Measurements from ENCODE around the gene L3MBTL1.
"Not testable (repeated sequence)": the region's sequence is repeated elsewhere in the genome, so short reads cannot be mapped to it uniquely, and the experiment has no call there.

The L3MBTL1 gene

DNA sequence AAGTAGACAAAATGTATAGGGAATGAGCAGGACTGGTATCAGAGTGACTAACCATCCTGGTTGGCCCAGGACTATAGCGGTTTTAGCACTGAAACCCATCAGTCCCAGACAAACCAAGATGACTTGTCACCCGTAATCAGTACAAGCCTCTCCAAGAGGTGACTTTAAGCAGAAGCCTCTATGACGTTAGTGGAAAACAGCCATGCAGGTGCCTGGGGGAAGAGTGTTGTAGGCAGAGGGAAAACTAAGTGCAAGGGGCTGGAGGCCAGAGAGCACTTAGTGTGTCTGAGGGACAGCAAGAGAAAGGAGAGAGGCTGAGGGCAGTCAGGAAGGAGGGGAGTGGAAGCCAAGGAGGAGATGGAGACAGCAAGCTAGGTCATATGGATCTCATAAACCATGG lies 53.5 kb downstream of the L3MBTL1 start:
- DNase-seq: no peak

DNA sequence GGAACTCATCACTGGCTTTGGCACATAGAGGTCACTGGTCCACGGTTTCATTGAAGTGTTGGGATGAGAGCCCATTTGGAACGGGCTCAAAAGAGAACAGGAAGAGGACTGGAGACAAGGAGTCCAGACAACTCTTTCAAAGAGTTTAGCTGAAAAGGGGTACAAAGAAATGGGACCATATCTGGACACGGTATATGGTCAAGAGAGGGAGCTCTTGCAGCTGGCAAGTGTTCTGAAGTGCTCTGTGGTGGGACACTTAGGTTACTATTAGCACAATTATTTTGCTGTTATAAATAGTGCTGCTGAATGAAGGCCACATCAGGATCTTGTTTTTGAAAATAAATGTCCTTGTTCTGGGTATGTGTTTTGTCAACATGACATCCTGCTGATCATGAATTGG lies 55.9 kb downstream of the L3MBTL1 start:
- no peak for DNase-seq

GRCh38 chr20:43563991-43564390 lies 56.5 kb downstream of the L3MBTL1 start:
- DNase-seq: no peak

- no peak for DNase-seq
These were observed 57.0 kb downstream of the L3MBTL1 start for GRCh38 chr20:43564455-43564854.

- no peak for DNase-seq
These were observed 57.7 kb downstream of the L3MBTL1 start for GRCh38 chr20:43564993-43565757.

- no peak for DNase-seq
These were observed 58.2 kb downstream of the L3MBTL1 start for GRCh38 chr20:43565758-43566104.

DNA sequence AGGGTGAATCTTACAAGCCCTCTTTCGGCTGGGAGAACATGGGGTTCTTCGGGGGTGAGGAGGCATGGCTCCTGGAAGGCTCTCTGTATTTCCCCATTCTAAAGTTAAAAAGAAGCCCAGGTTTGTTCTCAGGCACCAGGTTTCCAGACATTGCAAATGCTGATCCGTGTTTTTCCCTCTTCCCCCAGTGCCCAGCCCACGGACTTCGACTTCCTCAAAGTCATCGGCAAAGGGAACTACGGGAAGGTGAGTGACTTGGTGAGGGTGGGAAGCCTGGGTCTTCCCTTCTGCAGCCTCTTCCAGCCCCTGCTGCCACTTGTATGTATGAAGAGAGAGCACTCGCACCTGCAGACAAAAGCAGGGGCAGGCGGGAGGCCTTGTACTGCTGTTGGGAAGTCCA lies 60.0 kb downstream of the L3MBTL1 start:
- DNase-seq: no peak

DNA sequence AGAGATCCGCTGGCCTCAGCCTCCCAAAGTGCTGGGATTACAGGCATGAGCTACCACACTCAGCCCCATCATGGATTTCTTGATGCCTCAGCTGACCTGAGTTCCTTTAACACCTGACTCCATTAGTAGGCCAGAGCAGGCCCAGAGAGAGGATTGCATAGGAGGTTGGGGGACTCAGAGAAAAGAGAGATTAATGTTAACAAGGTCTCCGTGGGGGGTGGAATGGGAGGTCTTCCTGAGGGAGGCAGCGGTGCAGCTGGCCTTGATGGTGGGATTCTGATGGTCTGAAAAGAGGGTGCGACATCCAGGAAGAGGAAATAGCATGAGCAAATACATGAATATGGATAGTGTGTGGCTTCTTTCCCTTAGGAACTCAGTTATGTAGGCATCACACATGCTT lies 61.2 kb downstream of the L3MBTL1 start:
- no peak for DNase-seq

DNA sequence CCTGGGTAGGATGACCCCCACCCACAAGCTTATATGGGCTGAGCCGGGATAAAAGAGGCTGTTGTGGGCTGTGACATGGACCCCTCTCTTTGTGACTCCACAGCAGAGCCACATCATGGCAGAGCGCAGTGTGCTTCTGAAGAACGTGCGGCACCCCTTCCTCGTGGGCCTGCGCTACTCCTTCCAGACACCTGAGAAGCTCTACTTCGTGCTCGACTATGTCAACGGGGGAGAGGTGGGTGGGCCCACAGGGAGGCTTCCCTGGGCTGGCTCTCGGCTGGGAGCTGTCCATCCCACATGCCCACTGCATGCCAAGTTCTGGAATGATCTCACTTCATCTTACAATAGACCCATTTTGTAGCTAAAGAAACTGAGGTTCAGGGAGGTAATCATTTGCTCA lies 61.8 kb downstream of the L3MBTL1 start:
- no peak for DNase-seq

- DNase-seq: no peak
These were observed 63.0 kb downstream of the L3MBTL1 start for GRCh38 chr20:43570496-43570895.

DNA sequence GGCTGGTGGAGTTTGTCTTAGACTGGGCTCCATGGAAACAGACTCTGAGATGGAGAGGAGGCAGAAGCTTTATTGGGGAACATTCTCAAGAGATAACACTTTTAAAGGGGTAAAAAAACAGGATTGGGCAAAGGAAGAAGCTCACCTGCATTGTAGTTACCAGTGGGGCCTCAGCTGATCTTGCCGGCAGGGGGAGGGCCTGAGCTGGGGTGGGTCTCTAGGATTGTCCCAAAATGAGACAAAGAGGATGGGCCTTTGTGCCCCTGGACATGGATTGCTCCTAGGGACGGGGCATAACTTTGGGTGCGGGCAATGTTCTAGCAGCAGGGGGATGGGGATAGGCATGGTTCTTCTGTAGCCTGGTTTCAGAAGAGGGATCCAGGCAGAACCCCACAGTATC lies 63.8 kb downstream of the L3MBTL1 start:
- no peak for DNase-seq

GRCh38 chr20:43571771-43572170 lies 64.3 kb downstream of the L3MBTL1 start:
- no peak for DNase-seq

GRCh38 chr20:43572891-43573290 lies 65.4 kb downstream of the L3MBTL1 start:
- no peak for DNase-seq

DNA sequence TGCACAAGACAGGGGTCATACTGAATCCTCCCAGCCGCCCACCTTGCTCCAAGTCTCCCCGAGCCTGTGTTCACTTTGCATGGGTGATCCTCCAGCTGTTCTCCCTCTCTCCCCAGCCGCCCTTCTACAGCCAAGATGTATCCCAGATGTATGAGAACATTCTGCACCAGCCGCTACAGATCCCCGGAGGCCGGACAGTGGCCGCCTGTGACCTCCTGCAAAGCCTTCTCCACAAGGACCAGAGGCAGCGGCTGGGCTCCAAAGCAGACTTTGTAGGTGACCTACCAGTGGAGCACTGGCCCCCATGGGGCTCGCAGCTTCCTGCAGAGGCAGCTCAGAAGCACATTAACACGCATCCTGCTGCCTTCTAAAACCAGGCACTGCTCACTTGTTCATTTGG lies 68.6 kb downstream of the L3MBTL1 start:
- no peak for DNase-seq

- no peak for DNase-seq
These were observed 72.6 kb downstream of the L3MBTL1 start for GRCh38 chr20:43579861-43580793.

DNA sequence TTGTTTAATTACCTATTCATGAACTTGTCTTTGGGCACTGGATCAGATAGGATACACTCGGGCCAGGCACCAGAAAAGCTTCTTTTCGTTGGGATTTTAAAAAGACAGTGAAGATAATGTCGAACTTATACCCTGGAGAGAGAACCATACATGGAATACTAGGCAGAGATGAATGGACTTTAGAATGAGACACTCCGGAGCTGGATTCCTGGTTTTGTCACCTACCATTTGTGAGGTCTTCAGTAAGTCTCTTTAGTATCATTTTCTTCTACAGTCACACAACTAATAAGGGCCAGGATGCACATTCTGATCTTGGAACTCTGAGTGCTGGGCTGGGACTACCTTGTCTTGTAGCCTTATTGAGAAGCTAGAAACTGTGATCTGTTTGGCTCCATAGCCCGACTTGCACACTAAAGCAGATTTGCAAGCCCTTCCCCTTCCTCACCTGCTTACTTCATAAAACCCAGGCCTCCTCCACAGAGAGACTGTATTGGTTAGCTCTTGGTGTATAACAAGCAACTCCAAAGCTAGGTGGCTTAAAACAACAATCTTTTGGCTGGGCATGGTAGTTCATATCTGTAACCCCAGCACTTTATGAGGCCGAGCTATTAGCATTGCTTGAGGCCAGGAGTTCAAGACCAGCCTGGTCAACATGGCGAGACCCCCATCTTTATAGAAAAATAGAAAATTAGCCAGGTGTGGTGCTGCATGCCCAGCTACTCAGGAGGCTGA lies 75.8 kb downstream of the L3MBTL1 start:
- no peak for DNase-seq

- DNase-seq: no peak
These were observed 76.5 kb downstream of the L3MBTL1 start for GRCh38 chr20:43583982-43584432.

DNA sequence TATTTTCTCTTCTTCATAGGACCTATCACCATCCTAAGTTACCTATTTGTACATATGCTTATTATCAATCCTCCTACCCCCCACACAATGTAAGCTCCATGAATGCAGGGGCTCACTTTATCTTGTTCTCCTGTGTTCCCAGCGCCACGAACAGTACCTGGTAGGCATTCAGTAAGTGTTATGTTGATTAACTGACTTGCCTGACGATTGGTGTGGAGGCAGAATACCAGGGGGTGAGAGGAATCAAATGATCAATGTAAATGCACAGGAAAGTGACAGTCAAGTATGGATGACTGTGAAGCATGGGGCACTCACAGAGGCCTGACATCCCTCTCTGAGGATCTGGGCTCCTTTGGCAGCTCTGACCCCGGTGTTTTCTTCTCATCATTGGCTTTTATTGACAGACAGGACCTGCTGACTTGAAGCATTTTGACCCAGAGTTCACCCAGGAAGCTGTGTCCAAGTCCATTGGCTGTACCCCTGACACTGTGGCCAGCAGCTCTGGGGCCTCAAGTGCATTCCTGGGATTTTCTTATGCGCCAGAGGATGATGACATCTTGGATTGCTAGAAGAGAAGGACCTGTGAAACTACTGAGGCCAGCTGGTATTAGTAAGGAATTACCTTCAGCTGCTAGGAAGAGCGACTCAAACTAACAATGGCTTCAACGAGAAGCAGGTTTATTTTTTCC lies 77.1 kb downstream of the L3MBTL1 start:
- no peak for DNase-seq

DNA sequence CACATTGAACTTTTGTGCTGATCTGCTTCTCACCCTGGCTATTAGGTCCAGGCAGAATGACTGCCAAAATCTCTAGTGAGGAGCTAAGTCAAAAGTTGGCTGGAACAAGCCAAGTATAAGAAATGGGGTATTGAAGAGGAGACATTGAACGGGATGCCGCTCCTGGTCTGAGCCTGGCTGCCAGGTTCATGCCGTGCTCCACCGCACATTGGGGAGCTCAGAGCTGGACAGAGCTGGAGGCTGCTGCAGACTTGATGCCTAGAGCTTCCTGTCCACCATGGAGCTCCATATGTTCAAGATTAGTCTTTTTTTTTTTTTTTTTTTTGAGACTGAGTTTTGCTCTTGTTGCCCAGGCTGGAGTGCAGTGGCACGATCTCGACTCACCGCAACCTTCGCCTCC lies 79.1 kb downstream of the L3MBTL1 start:
- DNase-seq: no peak

GRCh38 chr20:43588526-43588925 lies 81.0 kb downstream of the L3MBTL1 start:
- DNase-seq: not testable (repeated sequence)

GRCh38 chr20:43590036-43590391 lies 82.5 kb downstream of the L3MBTL1 start:
- no peak for DNase-seq

DNA sequence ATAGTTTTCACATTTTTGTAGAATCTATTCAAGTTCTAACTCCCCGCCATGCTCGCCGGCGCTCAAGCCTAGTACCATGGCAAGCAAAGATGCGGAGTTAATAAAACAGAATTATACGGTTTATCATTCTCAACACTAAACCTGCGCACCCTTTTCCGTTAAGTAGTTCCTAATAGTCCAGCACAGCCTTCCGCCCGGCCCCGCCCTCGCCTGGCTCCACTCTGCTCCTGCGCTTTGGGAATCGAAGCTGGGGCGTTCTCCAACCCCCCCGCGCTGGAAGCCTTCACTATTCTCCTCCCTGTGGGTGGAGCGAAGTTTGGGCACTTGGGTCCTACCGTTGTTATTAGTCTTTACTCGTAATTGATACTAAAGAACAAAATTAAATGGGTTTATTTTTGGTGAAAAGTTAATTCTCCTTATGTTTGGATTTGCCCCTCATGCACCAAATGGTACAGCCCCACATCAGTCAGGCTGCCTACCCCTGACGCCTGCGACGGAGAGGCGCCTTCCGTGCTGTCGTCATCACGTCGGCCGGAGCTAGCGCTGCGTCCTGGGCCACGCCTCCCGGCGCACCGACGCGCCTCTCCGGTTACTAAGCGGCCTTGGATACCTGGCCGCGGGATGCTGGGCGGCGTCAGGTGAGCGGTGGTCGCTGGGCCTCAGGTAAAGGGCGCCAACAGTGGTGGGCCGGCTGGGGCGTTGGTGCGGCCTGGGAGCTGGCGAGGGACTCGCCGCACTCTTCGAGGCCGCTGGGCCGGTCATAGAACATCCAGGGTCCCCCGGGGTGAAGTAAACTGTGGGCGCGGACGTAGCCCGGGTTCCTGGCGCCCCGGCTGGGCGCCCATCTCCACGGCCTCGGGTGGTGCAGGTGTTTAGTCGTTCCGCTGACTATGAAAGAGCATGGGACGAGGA lies 83.2 kb downstream of the L3MBTL1 start, which contains the start of gene IFT52:
Gene IFT52 (plus strand): TSS at position 546 of the 912 bp plus-strand sequence. CDS start 3,762 bp downstream, outside the sequence.
- peak; percentile 83 for DNase-seq

All from NCI-H1048 (cell line).